ENCODE data around the gene FOXO3B.
"Not testable (repeated sequence)": the region's sequence is repeated elsewhere in the genome, so short reads cannot be mapped to it uniquely, and the experiment has no call there.

FOXO3B gene

GRCh38 chr17:18681767-18682571 is at the start of gene FOXO3B:
Gene FOXO3B, minus strand, starts transcription at chr17:18682314. Its CDS starts 663 bp downstream, at chr17:18681651.
- peak; percentile 87 for DNase-seq

GRCh38 chr17:18723509-18723908 is 41.4 kb upstream of the FOXO3B start:
- not testable (repeated sequence) for DNase-seq

GRCh38 chr17:18722612-18723011 is 40.5 kb upstream of the FOXO3B start:
- not testable (repeated sequence) for DNase-seq

GRCh38 chr17:18721775-18722547 is 39.8 kb upstream of the FOXO3B start:
- DNase-seq = not testable (repeated sequence)

- not testable (repeated sequence) for DNase-seq
Observed at GRCh38 chr17:18719428-18720110, 37.5 kb upstream of the FOXO3B start.

- not testable (repeated sequence) for DNase-seq
Observed at GRCh38 chr17:18718643-18719427, 36.7 kb upstream of the FOXO3B start.

- DNase-seq = peak; percentile 63
Observed at GRCh38 chr17:18712354-18712999, 30.4 kb upstream of the FOXO3B start.

GRCh38 chr17:18708215-18708614 is 26.1 kb upstream of the FOXO3B start:
- not testable (repeated sequence) for DNase-seq

GRCh38 chr17:18705955-18706354 is 23.8 kb upstream of the FOXO3B start:
- DNase-seq = not testable (repeated sequence)

- DNase-seq = not testable (repeated sequence)
Observed at GRCh38 chr17:18698473-18699103, 16.5 kb upstream of the FOXO3B start.

GRCh38 chr17:18695143-18695542 is 13.0 kb upstream of the FOXO3B start:
- DNase-seq = not testable (repeated sequence)

- not testable (repeated sequence) for DNase-seq
Observed at GRCh38 chr17:18682668-18683067, 554 bp upstream of the FOXO3B start.

- DNase-seq = not testable (repeated sequence)
Observed at GRCh38 chr17:18677381-18677780, 4.7 kb downstream of the FOXO3B start.

GRCh38 chr17:18676928-18677327 is 5.2 kb downstream of the FOXO3B start:
- DNase-seq = not testable (repeated sequence)

- DNase-seq = not testable (repeated sequence)
Observed at GRCh38 chr17:18672395-18673227, 9.5 kb downstream of the FOXO3B start.

- DNase-seq = not testable (repeated sequence)
Observed at GRCh38 chr17:18668625-18669024, 13.5 kb downstream of the FOXO3B start.

- DNase-seq = not testable (repeated sequence)
Observed at GRCh38 chr17:18667535-18667934, 14.6 kb downstream of the FOXO3B start.

- not testable (repeated sequence) for DNase-seq
Observed at GRCh38 chr17:18666326-18666725, 15.8 kb downstream of the FOXO3B start.

GRCh38 chr17:18661924-18662624 is 20.0 kb downstream of the FOXO3B start:
- not testable (repeated sequence) for DNase-seq

GRCh38 chr17:18650094-18650493 is 32.0 kb downstream of the FOXO3B start:
- not testable (repeated sequence) for DNase-seq
